Esophagus mucosa (tissue), 1 donor: ENCODE results near the gene MGAT4C. TPM values are rescaled to one million over a fixed set of nuclear protein-coding genes. Genes with fewer than 3 reads are reported as not detected.
"Not testable (repeated sequence)": the region's sequence is repeated elsewhere in the genome, so short reads cannot be mapped to it uniquely, and the experiment has no call there.

Experiments used
- ATAC-seq: fragments of 200-7000 bp; cut with Tn5 transposase; one replicate; pipeline ENCODE4 v1.9.1; 2020
- total RNA-seq: library from RNA; stranded (reverse); gene quantifications from one replicate; pipeline ENCODE4 v1.2.4, GENCODE V29; 2023
- donor health status: DM: yes; HTN: yes; CAD: no.

The MGAT4C gene
- total RNA-seq, 1 donor from 2014 or later = not detected

- no peak for ATAC-seq
Observed at GRCh38 chr12:86122846-86123468, 133.2 kb downstream of the MGAT4C start.

- no peak for ATAC-seq
Observed at GRCh38 chr12:86118161-86118560, 138.0 kb downstream of the MGAT4C start.

- no peak for ATAC-seq
Observed at GRCh38 chr12:86117711-86118110, 138.5 kb downstream of the MGAT4C start.

GRCh38 chr12:86104087-86104486 lies 152.1 kb downstream of the MGAT4C start:
- ATAC-seq = no peak

- no peak for ATAC-seq
Observed at GRCh38 chr12:86097161-86097560, 159.0 kb downstream of the MGAT4C start.

- no peak for ATAC-seq
Observed at GRCh38 chr12:86091681-86092080, 164.5 kb downstream of the MGAT4C start.

- no peak for ATAC-seq
Observed at GRCh38 chr12:86081843-86082242, 174.3 kb downstream of the MGAT4C start.

- ATAC-seq = not testable (repeated sequence)
Observed at GRCh38 chr12:86059052-86059451, 197.1 kb downstream of the MGAT4C start.

- no peak for ATAC-seq
Observed at GRCh38 chr12:86057092-86057845, 198.9 kb downstream of the MGAT4C start.

GRCh38 chr12:86052921-86053320 lies 203.3 kb downstream of the MGAT4C start:
- ATAC-seq = no peak

GRCh38 chr12:86050010-86050409 lies 206.2 kb downstream of the MGAT4C start:
- no peak for ATAC-seq

GRCh38 chr12:86044396-86044795 lies 211.8 kb downstream of the MGAT4C start:
- ATAC-seq = no peak

- ATAC-seq = no peak
Observed at GRCh38 chr12:86042062-86042461, 214.1 kb downstream of the MGAT4C start.

- no peak for ATAC-seq
Observed at GRCh38 chr12:86018361-86018760, 237.8 kb downstream of the MGAT4C start.

- ATAC-seq = no peak
Observed at GRCh38 chr12:86015026-86015425, 241.2 kb downstream of the MGAT4C start.

GRCh38 chr12:86006727-86007126 lies 249.5 kb downstream of the MGAT4C start:
- ATAC-seq = no peak

GRCh38 chr12:85998074-85998473 lies 258.1 kb downstream of the MGAT4C start:
- ATAC-seq = no peak

- ATAC-seq = no peak
Observed at GRCh38 chr12:85996280-85996679, 259.9 kb downstream of the MGAT4C start.

- no peak for ATAC-seq
Observed at GRCh38 chr12:85993746-85994145, 262.4 kb downstream of the MGAT4C start.

- ATAC-seq = no peak
Observed at GRCh38 chr12:85985996-85986395, 270.2 kb downstream of the MGAT4C start.

GRCh38 chr12:85983601-85984000 lies 272.6 kb downstream of the MGAT4C start:
- no peak for ATAC-seq

- no peak for ATAC-seq
Observed at GRCh38 chr12:85979641-85980040, 276.6 kb downstream of the MGAT4C start.

- ATAC-seq = no peak
Observed at GRCh38 chr12:85975716-85976115, 280.5 kb downstream of the MGAT4C start.

- ATAC-seq = no peak
Observed at GRCh38 chr12:85971800-85972199, 284.4 kb downstream of the MGAT4C start.
